ENCODE data around the gene PRSS23.
"Not testable (repeated sequence)": the region's sequence is repeated elsewhere in the genome, so short reads cannot be mapped to it uniquely, and the experiment has no call there.

Gene PRSS23

GRCh38 chr11:86815726-86816125 is 15.4 kb downstream of the PRSS23 start:
- DNase-seq, result no peak

GRCh38 chr11:86816251-86816726 is 15.9 kb downstream of the PRSS23 start:
- no peak for DNase-seq

GRCh38 chr11:86818462-86819192 is 18.3 kb downstream of the PRSS23 start:
- DNase-seq, result peak in 1 of 2 donors; percentile 82

GRCh38 chr11:86824139-86824538 is 23.8 kb downstream of the PRSS23 start:
- not testable (repeated sequence) for DNase-seq

- not testable (repeated sequence) for DNase-seq
Observed at GRCh38 chr11:86834376-86834775, 34.0 kb downstream of the PRSS23 start.

GRCh38 chr11:86844762-86845508 is 44.6 kb downstream of the PRSS23 start:
- not testable (repeated sequence) for DNase-seq

GRCh38 chr11:86848132-86848531 is 47.8 kb downstream of the PRSS23 start:
- no peak for DNase-seq

- no peak for DNase-seq
Observed at GRCh38 chr11:86849679-86850078, 49.3 kb downstream of the PRSS23 start.
